Hematopoietic multipotent progenitor cell treated with erythropoietin and hydrocortisone succinate and interleukin-3 and kit ligand, for 15 days (in vitro differentiated cells): ENCODE results near the gene C16orf90.
"Not testable (repeated sequence)": the region's sequence is repeated elsewhere in the genome, so short reads cannot be mapped to it uniquely, and the experiment has no call there.

Experiments
- DNase-seq: peaks from one replicate; pipeline ENCODE4 v3.0.0-alpha.2; 2015; ENCODE audit warnings: low spot score

The C16orf90 gene

GRCh38 chr16:3482659-3483241, 12.5 kb downstream of the C16orf90 start:
- DNase-seq: no peak

DNA sequence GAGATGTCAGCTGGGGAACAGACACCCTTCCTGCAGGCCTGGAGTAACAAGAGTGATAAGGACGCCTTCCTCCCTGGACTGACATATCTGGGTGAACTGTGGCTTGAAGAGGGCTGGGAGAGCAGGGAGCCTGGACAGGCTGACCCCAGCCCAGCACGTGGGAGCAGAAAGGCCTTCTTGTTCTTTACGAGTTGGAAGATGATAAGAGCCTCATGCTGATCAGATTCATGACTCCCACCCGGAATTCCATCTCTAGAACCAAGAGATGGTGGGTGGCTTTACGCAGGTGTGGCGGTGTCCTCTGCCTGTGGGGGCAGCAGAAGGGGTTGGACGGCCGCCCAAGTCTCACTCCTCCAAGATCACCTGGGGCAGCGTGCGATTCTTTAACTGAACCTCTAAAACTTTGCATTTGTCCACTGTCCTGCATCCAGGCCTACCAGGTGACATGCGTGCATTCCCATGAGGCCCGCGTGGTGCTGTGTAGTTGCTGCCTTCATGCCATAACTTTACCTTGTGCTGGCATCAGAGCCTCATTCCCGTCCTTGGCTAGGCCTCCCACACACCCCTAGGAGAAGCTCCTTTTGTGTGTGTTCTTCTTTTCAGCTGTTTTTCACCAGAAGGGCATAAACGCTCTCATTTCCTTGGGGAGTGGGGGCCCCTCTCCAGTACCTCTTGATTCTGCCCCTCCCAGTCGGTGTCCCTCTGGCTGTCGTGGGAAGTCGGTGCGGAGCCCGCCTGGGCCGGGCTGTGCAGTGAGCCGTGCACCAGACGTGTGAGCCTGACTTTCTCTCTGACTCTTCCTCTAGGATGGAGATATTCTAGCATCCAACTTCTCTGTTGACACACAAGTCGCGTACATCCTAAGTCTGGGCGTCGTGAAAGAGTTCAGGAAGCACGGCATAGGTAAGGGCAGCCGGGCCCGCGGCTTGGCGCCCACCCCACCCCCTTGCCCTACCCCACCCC, 13.3 kb downstream of the C16orf90 start:
- DNase-seq: no peak

GRCh38 chr16:3480901-3481695, 14.2 kb downstream of the C16orf90 start:
- no peak for DNase-seq

- DNase-seq: no peak
Observed at GRCh38 chr16:3479654-3480216, 15.6 kb downstream of the C16orf90 start.

DNA sequence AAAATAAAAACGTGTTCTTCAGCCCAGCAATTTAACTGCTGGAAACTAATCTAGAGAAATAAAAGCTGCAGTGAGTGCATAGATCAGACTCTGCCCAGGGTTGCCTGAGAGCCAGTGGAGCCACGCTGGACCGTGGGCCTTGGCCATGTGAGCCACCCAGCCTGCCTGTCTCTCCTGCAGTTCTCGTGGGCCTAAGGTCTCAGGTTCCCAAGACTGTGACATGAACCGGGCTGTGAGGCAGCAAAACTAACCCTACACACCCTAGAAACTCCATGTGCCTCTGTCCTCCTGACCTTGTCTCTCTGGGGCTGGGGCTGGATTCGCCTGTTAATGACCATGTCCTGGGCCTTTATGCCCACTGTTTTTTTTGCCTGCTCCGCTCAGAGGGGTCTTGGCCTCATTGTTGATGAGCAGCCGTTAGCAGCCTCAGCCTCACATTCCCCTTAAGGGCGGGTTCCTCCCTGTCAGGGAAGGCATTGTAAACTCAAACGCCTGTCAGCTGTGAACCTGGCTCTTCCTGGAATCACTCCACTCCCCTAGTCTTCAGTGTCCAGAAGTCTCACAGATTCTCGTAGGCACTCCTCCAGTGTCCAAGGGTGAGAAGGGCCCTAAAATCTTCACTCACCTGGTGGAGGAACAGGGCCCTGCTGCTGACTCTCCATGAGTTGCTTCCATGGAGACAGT, 16.9 kb downstream of the C16orf90 start:
- no peak for DNase-seq

- no peak for DNase-seq
Observed at GRCh38 chr16:3476409-3476808, 18.9 kb downstream of the C16orf90 start.

GRCh38 chr16:3475604-3476375, 19.5 kb downstream of the C16orf90 start:
- DNase-seq: no peak

DNA sequence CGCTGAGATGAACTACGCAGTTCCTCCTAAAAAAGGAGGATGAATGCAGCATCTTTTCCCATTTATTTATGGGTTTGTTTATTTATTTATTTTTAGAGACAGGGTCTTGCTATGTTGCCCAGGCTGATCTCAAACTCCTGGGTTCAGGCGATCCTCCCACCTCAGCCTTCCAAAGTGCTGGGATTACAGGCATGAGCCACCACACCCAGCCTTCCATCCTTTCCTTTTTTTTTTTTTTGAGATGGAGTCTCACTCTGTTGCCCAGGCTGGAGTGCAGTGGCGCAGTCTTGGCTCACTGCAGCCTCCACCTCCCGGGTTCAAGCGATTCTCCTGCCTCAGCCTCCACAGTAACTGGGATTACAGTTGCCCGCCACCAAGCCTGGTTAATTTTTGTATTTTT, 20.4 kb downstream of the C16orf90 start:
- not testable (repeated sequence) for DNase-seq

DNA sequence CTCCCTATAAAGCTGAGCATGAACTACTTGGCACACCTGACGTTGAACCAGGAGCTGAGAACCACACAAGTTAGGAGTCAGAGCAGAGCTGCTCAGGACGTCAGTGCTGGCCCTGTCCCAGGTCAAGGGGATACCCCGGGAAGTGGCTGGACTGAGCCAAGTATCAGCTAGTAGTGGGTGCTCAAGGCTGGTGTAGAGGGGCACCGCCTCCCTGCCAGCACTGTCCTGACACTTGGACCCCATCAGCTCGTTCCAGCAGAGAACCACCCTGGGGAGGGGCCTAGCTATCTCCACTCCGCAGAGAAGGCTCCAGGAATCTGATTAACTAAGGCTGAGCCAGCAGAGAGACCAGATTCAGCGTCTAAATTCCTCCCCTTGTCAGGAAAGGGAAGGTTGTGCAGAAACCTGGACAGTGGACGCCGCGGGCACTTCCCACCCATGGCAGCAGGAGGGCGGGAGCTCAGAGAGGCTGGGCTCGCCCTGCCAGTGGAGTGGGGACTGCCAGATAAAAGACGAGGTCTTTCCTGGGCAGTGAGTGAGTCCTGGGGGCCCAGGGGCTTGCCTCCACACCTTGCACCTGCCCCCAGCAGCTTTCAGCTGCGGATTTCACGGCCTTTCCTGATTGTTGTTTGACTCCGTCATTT, 21.0 kb downstream of the C16orf90 start:
- peak; percentile 61 for DNase-seq

- not testable (repeated sequence) for DNase-seq
Observed at GRCh38 chr16:3473596-3473943, 21.7 kb downstream of the C16orf90 start.

DNA sequence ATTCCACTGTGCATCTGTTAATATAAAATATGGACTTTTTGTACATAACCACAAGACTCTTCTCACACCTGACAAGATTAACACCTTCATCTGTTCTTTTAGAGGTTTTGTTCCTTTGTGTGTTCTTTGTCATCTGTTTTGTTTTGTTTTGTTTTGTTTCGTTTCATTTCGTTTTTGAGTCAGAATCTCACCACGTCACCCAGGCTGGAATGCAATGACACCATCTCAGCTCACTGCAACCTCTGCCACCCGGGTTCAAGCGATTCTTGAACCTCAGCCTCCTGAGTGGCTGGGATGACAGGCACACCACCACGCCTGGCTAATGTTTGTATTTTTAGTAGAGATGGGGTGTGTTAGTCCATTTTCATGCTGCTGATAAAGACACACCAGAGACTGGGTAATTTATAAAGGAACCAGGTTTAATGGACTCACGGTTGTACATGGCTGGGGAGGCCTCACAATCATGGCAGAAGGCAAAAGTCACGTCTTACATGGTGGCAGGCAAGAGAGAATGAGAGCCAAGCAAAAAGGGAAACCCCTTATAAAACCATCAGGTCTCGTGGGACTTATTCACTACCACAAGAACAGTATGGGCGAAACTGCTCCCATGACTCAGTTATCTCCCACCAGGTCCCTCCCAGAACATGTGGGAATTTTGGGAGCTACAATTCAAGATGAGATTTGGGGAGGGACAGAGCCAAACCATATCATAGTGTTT, 22.3 kb downstream of the C16orf90 start:
- DNase-seq: no peak

DNA sequence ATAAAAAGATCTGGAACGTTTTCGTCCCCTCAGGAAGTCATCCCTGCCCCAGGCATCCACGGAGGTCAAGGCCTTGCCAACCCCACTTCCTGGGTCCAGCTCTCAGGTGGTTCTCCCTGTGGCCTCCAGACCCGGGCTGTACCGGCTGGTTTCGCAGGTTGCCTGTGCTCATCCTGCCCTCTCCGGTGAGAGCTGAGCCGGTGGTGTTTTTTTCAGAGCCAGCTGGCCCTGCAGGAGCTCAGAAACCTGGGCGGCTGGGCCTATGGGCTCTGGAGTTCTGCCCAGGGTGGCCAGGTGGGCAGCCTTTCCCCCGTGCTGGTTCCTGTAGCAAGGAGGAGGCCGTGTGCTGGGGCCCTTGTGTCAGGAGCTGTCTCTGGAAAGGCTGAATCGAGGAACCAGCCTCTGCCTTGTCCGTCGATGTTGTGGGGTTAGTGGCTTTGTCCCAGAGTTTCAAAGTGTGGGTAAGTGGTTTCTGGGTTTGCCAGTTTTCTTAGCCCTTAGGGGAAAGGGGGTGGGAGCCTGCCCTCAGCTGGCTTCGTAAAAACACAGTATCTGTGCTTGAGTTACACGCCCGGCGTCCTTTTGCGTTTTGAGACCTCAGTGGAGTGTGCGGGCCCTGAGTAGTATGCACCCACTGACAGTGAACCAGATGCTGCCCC, 23.6 kb downstream of the C16orf90 start:
- DNase-seq: no peak

DNA sequence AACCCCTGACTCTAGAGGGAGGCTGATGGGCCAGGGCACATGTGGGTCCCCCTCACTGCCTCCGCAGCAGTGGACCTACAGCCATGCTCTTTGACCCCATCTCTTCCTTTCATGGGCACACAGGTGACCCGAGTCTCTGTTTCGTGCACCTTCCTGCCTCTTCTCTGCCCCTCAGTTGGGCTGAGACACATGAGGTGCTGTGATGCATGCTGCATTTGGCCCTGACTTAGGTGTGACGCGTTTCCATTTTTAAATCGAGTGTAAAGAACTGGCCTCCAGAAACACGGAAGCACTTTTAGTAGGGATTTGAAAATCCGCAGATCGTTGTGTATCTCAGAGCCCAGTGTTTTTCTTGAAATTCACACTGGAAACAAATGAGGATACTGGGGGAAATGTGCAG, 24.6 kb downstream of the C16orf90 start:
- no peak for DNase-seq

DNA sequence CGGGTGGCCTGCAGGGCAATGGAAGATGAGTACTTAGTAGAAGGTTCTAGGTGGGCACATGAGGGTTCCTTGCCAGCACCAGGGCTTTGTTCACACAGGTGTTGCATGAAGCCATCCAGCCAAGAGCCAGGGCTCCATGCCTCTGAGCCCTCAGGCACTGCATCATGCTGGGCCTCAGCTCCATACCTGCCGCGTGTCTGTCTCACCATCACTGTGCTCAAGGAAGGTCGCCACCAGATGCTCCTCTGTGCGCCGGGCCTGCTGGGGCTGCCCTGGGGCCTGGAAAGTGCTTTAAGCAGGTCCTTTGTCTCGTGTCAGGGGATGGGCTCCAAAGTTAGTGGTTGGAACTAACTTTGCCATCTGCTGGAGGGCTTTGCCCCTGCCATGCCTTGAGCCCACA, 25.6 kb downstream of the C16orf90 start:
- no peak for DNase-seq

GRCh38 chr16:3468501-3468900, 26.8 kb downstream of the C16orf90 start:
- DNase-seq: no peak

DNA sequence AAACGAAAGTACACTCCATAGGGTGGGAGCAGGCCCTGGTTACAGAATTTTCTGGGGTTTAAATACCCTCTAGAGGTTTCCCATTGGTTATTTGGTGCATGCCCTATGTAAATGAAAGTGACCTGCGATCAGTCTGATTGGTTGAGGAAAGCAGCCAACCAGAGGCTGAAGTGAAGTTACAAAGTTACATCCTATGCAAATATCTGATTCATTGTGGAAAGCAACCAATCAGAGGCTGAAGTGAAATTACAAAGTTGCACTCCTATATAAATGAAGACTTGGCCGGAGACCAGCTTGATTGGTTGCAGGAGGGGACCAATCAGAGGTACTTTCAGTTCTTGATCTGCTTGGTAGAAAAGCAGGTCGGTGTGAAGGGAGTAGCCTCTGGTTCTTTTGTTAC, 27.4 kb downstream of the C16orf90 start:
- peak; percentile 7 for DNase-seq

DNA sequence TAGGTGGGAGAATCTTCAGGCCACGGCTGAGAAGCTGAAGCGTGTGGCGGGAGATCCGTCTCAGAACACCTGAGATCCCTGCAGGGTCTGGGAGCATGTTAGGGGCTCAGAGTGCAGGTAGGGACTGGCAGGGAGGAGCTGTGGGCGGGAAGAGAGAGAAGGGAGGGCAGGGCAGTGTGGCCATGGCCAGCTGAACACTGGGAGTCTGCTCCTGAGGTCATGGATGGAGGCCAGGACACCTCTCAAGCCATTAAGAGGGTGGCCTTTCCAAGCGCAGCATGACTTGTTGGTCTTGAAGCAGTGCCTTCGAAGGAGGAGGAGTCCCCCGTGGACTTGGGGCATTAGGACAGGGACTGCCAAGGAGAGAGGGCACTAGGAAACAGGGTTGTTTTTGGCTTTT, 28.1 kb downstream of the C16orf90 start:
- DNase-seq: no peak

DNA sequence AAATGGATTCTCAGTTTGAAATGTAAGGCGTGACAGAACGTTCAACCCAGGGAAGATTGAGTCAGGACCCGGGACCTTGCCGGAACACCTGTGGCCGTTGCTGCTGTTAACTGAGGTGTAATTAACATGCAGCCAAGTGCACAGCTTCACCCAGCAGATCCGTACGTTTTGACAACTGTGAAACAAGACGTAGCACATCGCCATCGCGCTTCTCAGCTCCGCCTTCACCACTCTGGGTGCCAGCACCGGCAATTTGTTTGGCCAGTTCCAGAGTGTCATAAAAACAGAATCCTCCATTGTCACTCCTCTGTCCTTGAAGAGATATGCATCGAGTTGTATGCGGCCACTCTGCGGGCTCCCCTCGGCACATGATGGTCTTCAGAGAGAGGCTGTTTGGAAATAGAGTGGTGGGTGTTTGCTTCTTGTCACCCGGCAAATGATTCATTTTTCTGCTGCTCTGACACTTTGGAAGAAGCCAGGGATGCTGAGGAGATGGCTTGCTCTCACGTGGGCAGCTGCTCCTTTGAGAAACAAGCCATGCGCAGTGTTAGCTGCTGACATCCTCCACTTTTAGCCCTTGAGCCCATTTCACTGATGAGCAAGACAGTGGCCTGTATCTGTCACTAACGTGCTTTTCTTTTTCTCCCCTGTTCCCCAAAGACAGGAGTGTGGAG, 29.2 kb downstream of the C16orf90 start:
- DNase-seq: no peak

DNA sequence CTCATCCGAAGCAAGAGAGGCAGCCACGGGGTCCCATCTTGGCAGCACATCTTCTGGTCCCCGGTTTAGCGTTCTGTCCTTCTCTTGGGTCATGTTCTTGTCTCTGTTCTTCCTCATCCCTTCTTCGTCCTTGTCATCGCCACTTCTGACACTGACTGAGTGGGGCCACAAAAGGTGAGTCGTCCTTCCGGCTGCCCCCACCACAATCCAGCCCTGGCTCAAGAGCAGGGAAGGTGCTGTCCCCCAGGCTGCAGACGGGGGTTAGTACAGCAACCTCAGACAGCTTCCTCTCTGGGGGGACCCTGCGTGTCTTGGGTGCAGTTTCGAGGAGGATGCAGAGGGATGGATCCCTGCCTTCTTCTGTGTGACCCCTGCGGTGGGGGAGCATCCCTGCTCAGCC, 30.0 kb downstream of the C16orf90 start:
- DNase-seq: no peak
